GM19455 (cell line): ENCODE data around the gene ROBO1.
"Not testable (repeated sequence)": the region's sequence is repeated elsewhere in the genome, so short reads cannot be mapped to it uniquely, and the experiment has no call there.

Experiments
- ATAC-seq: cut with Tn5 transposase; IDR thresholded peaks from one replicate; pipeline ENCODE4 v1.9.1; 2021; ENCODE audit not compliant: unreplicated experiment

The ROBO1 gene

DNA sequence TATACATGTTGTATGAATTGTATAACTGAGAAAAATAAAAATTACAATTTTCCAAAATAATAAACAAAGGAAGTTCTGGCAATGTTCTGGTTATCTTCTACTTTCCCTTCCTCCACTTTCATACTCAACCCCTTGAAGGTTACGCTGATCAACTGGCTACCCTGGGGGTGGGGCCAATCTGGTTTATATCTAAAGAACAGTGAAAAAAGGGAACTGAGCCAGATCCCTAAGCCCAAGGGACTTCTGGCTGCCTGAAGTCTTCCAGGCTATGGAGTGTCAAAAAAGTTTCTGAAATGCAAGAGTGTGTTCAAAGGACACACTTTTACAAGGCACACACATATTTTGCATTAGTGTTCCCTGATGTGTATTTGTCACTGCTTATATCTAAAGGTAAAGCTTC lies 591.9 kb downstream of the ROBO1 start:
- ATAC-seq: no peak

DNA sequence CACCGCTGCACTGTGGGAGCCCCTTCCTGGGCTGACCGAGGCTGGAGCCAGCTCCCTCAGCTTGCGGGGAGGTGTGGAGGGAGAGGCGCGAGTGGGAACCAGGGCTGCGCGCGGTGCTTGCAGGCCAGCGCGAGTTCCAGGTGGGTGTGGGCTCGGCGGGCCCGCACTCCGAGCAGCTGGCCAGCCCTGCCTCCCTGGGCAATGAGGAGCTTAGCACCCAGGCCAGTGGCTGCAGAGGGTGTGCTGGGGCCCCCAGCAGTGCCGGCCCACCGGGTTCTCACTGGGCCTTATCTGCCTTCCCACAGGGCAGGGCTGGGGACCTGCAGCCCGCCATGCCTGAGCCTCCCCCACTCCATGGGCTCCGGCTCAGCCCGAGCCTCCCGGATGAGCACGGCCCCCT lies 594.5 kb downstream of the ROBO1 start:
- ATAC-seq: not testable (repeated sequence)

DNA sequence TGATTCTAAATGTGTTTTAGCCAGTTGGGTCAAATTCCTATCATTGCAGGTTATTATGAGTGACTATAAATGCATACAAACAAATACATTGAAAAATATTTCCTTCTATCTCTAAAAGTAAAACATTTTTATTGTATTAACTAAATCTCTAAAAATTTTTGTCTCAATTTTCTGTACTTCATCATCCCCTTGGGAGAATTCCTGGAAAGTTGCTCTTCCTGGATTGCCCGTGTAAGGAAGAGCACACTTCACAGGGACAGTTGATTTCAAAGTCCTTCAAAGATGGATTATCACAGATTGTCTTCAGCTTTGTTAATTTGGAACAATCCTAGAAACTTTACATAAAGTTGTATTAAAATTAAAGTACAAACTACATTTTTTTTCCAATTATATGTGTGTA lies 595.6 kb downstream of the ROBO1 start:
- no peak for ATAC-seq

DNA sequence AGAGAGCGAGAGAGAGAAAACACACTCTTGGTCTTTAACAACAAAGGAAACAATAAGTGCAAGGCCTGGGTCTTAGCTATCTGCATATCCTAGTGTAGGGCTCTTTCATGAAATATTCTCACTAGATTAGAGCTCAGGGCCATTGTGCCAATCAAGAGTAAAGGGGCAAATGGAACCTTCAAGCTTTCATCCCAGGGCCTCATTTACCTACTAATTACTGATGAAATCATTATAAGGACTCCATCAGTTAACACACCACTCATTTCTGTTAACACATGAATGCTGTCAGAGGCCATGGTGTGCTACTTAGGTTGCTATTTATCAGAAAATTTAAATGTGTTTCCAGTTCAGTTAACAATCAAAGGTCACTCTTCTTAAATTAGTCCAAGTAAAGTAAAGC lies 597.8 kb downstream of the ROBO1 start:
- no peak for ATAC-seq

DNA sequence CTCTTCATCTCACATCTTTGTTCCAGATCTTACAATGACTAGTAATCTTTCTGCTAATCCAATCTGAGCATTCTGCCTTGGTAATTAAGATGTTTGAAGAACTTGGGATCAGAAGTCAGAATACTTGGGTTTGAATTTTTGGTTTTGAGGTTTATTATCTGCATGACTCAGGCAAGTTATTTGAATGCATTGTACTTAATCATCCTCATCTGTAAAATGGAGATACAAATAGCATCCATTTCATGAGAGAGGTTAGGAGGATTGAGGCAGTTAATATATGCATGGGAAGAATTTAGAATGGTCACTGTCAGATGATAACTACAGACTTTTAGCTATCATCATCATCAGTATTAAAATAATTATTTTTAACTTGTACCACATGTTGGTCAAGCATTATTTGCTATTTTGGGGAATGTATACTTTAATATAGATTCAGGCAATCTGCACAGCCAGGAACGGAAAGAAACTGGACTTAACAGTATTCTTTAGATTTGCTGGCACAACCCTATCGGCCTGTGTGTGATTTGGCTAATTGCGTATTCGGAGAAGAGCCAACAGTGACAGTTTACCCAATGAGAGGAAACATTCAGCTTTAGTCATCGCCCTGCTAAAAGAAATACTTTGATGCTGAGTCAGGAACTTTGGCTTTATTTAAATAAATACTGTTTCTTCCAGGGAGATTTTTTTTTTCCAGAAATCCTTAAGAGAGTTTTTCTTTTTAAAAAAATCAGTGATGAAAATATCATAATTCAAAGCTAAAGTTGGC lies 600.0 kb downstream of the ROBO1 start:
- ATAC-seq: no peak

DNA sequence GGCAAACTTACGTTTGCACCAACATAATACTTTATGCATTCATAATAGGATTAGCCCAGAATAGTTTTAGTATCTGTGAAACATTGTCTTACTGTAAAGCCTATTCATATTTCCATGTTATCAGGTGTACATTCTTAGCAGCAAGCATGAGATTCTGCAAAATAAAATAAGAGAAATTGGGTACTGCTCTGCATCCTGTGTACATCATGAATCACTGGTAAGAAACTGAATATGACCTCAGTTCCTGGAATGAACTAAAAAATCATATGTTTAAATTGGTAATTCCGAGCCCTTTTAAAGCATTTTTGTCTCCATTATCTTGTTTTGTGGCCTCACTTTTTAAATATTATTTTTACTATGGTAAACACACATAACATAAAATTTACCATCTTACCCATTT lies 605.1 kb downstream of the ROBO1 start:
- ATAC-seq: no peak

GRCh38 chr3:79161941-79162340 lies 605.9 kb downstream of the ROBO1 start:
- no peak for ATAC-seq

DNA sequence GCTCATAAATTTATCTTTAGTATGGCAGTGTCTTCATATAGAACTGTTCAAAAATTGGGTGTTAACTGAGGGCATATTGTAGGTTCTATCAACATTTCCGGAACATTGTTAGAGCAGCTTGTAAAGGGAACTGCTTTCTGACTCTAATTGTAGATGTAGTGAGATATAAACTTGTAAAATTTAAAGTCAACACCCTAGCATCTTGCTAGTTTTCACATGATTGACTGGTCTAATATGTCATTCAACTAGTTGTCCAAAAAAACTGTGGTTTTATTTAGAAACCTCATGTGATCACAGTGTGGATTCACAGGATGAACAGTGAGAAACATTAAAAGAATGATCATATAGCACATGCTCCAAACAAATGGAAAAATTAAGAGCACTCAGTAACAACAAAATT lies 607.4 kb downstream of the ROBO1 start:
- ATAC-seq: no peak

GRCh38 chr3:79159736-79160135 lies 608.1 kb downstream of the ROBO1 start:
- ATAC-seq: no peak

DNA sequence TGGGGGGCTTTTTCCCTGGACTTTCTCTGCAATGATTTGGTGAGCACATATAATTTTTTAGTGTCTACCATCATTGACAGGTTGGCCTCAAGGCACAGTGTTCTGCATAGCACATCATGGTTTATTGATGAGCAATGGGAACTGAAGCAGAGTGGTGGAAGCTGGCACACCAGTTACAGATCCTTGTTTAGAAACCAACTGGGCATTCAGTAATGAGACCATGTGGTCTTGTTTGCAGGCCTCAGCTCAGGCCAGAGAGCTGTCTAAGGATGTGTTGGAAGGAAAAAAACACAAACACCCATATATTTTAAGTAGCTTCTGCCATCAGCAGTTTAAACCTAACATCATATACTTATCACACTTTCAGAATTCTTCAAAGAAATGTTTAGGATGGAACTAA lies 610.6 kb downstream of the ROBO1 start:
- ATAC-seq: no peak

- no peak for ATAC-seq
These were observed 612.9 kb downstream of the ROBO1 start for GRCh38 chr3:79154865-79155264.

GRCh38 chr3:79148786-79149185 lies 619.0 kb downstream of the ROBO1 start:
- ATAC-seq: no peak

GRCh38 chr3:79146024-79146423 lies 621.8 kb downstream of the ROBO1 start:
- ATAC-seq: no peak

- ATAC-seq: no peak
These were observed 627.1 kb downstream of the ROBO1 start for GRCh38 chr3:79140708-79141107.

- no peak for ATAC-seq
These were observed 628.3 kb downstream of the ROBO1 start for GRCh38 chr3:79139395-79140068.

DNA sequence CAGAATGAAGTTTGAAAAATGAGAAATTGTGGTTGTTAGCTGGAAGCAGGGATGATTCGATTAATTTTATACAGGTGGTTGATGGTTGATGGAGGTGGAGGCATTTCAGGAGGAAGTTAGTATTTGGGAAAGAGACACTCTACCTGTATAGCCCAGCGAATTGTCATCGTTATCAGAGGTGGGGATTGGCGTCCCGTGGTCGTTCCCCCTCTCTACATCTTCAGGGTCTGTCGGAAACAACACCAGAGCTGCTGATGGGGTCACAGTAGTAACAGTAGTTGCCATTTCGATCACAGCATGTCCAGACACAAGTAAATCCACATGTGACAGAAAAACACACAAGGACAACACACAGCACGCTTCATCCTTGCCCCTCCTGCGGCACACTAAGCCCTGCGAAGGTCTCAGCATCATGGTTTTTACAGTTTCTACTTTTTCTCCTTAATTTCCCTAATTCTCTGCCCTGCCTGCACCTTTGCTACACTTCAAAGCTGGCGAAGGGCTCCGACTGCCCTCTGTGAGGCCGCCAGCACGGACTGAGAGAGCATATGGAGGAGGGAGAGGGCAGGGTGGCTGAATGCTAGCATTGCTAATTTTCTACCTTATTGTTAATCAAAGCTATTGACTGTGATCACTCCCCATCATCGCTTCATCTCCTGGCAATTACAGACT lies 642.3 kb downstream of the ROBO1 start:
- no peak for ATAC-seq

DNA sequence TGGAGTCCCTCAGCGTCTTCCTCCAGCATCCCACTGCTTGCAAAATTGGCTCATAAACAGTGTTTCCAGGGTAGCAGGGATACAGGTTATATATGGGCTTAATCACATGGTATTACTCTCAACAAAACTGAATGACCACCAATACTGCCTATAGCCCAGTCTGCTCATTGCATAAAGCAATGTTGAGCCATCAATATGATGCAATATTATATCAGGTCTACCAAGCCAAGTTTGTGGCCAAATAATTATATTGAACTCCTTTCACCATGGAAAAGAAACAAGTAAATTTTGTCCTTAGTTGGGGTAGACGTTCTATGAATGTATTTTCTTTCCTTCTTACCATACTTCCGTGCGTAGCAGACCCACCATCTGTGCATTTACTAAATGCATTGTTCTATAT lies 652.3 kb downstream of the ROBO1 start:
- no peak for ATAC-seq

- no peak for ATAC-seq
These were observed 653.9 kb downstream of the ROBO1 start for GRCh38 chr3:79113876-79114275.

GRCh38 chr3:79111375-79112052 lies 656.3 kb downstream of the ROBO1 start:
- ATAC-seq: no peak

DNA sequence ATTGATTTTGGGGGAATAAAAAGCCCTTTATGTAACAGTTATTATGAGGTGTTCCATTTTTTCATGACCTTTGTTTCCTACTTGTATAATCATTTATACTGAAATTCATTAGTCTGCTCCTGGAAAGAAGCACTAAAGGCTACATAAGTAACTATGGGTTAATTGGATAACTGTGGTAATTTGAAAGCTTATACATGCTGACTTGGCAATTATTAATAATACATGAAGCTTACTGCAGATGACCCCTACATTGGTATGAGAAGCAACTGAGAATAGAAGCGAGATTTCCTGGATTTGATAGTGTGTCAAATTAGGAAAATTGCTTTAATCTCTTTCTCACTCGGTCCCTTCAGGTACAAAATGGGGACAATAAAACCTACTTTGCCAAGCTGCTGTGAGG lies 658.0 kb downstream of the ROBO1 start:
- no peak for ATAC-seq

- no peak for ATAC-seq
These were observed 664.5 kb downstream of the ROBO1 start for GRCh38 chr3:79103307-79103706.
